Upper lobe of left lung (tissue), 6 donors: Measurements from ENCODE around the gene PFKP. TPM values are rescaled to one million over a fixed set of nuclear protein-coding genes. Genes with fewer than 3 reads are reported as not detected.

Experiments used
- ATAC-seq, 2 donors: fragments of 200-7000 bp; cut with Tn5 transposase; one replicate each; pipeline ENCODE4 v1.9.1; 2022; ENCODE audit warnings: mild to moderate bottlenecking in 2 of 2, moderate library complexity in 2 of 2; ENCODE audit not compliant: low FRiP score in 2 of 2
- DNase-seq, 2 donors: peaks; one replicate each; pipeline ENCODE4 v3.0.0-alpha.2; 2019 to 2020
- H3K27ac ChIP-seq, 4 donors: fragments of 200-600 bp; sonication (generic); one replicate each; pipeline ENCODE4 v1.5.1; 2016 to 2019
- H3K27me3 ChIP-seq, 4 donors: fragments of 200-600 bp; sonication (generic); one replicate each; pipeline ENCODE4 v1.5.1; 2017 to 2019
- H3K36me3 ChIP-seq, 4 donors: fragments of 200-600 bp; sonication (generic); one replicate each; pipeline ENCODE4 v1.5.1; 2016 to 2019
- H3K4me1 ChIP-seq, 4 donors: fragments of 200-600 bp; sonication (generic); one replicate each; pipeline ENCODE4 v1.5.1; 2018 to 2019
- H3K4me3 ChIP-seq, 4 donors: fragments of 200-600 bp; sonication (generic); one replicate each; pipeline ENCODE4 v1.5.1; 2017 to 2019; ENCODE audit warnings: mild to moderate bottlenecking in 2 of 4, moderate library complexity in 1 of 4
- H3K9me3 ChIP-seq, 4 donors: fragments of 200-600 bp; sonication (generic); one replicate each; pipeline ENCODE4 v1.5.1; 2018 to 2019
- EP300 ChIP-seq, 4 donors: sonication (generic); formaldehyde crosslinking; IDR thresholded peaks; one replicate each; pipeline ENCODE4 v1.5.1; 2017; ENCODE audit warnings: antibody characterized with exemption in 4 of 4, control low read depth in 2 of 4
- POLR2A ChIP-seq, 4 donors: fragments of 450-650 bp; IDR thresholded peaks; one replicate each; pipeline ENCODE4 v1.5.1; 2016 to 2017; ENCODE audit warnings: antibody characterized with exemption in 4 of 4, mild to moderate bottlenecking in 2 of 4
- POLR2AphosphoS5 ChIP-seq, 2 donors: sonication (generic); formaldehyde crosslinking; IDR thresholded peaks; one replicate each; pipeline ENCODE4 v1.5.1; 2017; ENCODE audit warnings: antibody characterized with exemption in 2 of 2
- WGBS, 2 donors: methylation state at CpG; one replicate each; pipeline ENCODE4 v1.1.5; 2017 to 2018; 5-methylcytosine and 5-hydroxymethylcytosine counted together
- total RNA-seq, 6 donors: library from RNA; depleted of rRNA in 4 of 6; stranded (reverse); fragments of >200 nt in 4 of 6; gene quantifications; one replicate each; pipeline versions ENCODE4 v1.1.0 to v1.2.1, GENCODE V29; 2016 to 2021
- TF ChIP-seq, protein P1 (sequence below), 6 experiments: fragments of 450-650 bp in 4 of 6; fragments of 200-600 bp in 2 of 6; sonication (generic) in 2 of 6; IDR thresholded peaks; one replicate each; pipeline ENCODE4 v1.5.1; 2016 to 2019; ENCODE audit warnings: antibody characterized with exemption in 6 of 6
- donor health status: DM: no; HTN: no; CAD: no; lungs with moderate emphysema.
- donor health status: DM: no; HTN: yes; CAD: no; lungs with severe emphysema.

Gene PFKP
- 10 to 100 TPM; 18.9 to 42.1 (median 30.8) TPM for total RNA-seq

GRCh38 chr10:3067118-3067858 lies at the start of gene PFKP:
PFKP (plus strand) TSS chr10:3067548; CDS start chr10:3067596, 48 bp downstream.
- H3K9me3 ChIP-seq = no peaks in the 10 kb centered on the region
- peaks cover 19 to 36% (median 24%) of the 10 kb centered on the region in 4 donors for H3K4me1 ChIP-seq
- H3K36me3 ChIP-seq = no peaks in the 10 kb centered on the region
- TF ChIP-seq EP300 (IDR thresholded peaks at IDR 0.05) (no peak), POLR2AphosphoS5 (IDR thresholded peaks at IDR 0.05) (peak in 1 of 2 donors; percentile 35), POLR2A (IDR thresholded peaks at IDR 0.05) (peak in 2 of 4 donors; percentile 19 to 61)
- TF ChIP-seq, protein P1, sequence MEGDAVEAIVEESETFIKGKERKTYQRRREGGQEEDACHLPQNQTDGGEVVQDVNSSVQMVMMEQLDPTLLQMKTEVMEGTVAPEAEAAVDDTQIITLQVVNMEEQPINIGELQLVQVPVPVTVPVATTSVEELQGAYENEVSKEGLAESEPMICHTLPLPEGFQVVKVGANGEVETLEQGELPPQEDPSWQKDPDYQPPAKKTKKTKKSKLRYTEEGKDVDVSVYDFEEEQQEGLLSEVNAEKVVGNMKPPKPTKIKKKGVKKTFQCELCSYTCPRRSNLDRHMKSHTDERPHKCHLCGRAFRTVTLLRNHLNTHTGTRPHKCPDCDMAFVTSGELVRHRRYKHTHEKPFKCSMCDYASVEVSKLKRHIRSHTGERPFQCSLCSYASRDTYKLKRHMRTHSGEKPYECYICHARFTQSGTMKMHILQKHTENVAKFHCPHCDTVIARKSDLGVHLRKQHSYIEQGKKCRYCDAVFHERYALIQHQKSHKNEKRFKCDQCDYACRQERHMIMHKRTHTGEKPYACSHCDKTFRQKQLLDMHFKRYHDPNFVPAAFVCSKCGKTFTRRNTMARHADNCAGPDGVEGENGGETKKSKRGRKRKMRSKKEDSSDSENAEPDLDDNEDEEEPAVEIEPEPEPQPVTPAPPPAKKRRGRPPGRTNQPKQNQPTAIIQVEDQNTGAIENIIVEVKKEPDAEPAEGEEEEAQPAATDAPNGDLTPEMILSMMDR (IDR thresholded peaks at IDR 0.05) = no peak
- peak within 1 kb of the TSS in 2 of 4 donors; percentile 56 to 60 for H3K27ac ChIP-seq
- 0 to 1% methylated on average over 9 to 25 of the region's 86 CpGs for WGBS, 2 donors
- H3K27me3 ChIP-seq = peaks cover 0 to 25% (median 9%) of the 10 kb centered on the region in 4 donors
- DNase-seq = peak in 1 of 2 donors; percentile 91
- H3K4me3 ChIP-seq = peak within 1 kb of the TSS; percentile 58 to 86 (median 66)
- peak in 1 of 2 donors; percentile 65 for ATAC-seq

DNA sequence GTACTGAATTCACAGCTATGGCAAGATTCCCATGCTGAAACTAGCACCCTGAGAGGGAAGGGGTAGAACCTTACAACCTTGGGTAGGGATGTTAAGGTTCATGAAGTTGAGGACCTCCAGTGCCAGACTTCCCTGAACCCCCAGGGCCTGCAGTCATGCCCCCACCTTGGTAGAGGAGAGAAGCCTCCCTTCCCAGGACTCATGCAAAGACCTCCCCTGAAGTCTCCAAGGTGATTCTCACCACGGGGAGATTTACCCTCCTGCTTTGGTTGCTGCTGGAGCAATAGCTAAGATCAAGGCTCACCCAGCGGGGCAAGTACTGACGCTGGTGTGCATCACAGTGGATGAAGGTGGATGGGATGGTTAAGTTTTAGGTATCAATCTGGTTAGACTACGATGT lies 49.1 kb upstream of the PFKP start:
- Histone ChIP-seq H3K4me1 (no peaks in the 10 kb centered on the region), H3K36me3 (no peaks in the 10 kb centered on the region), H3K27me3 (no peaks in the 10 kb centered on the region), H3K27ac (no peak overlapping the region), H3K4me3 (no peak overlapping the region), H3K9me3 (no peaks in the 10 kb centered on the region)
- WGBS, 2 donors = 92 to 94% methylated on average over 4 of the region's 4 CpGs
- ATAC-seq (no peak), DNase-seq (no peak)
- TF ChIP-seq, protein P1 (IDR thresholded peaks at IDR 0.05) = no peak
- TF ChIP-seq EP300 (IDR thresholded peaks at IDR 0.05) = no peak
- no peak for TF ChIP-seq POLR2A (IDR thresholded peaks at IDR 0.05)
- no peak for TF ChIP-seq POLR2AphosphoS5 (IDR thresholded peaks at IDR 0.05)

GRCh38 chr10:3020311-3020710 lies 47.0 kb upstream of the PFKP start:
- DNase-seq = peak in 1 of 2 donors; percentile 48
- H3K27ac ChIP-seq = no peak overlapping the region
- no peaks in the 10 kb centered on the region for H3K36me3 ChIP-seq
- no peaks in the 10 kb centered on the region for H3K9me3 ChIP-seq
- TF ChIP-seq EP300 (IDR thresholded peaks at IDR 0.05) (no peak), POLR2A (IDR thresholded peaks at IDR 0.05) (no peak), POLR2AphosphoS5 (IDR thresholded peaks at IDR 0.05) (no peak)
- TF ChIP-seq, protein P1 (IDR thresholded peaks at IDR 0.05) = no peak
- no peak overlapping the region for H3K4me3 ChIP-seq
- H3K4me1 ChIP-seq = no peaks in the 10 kb centered on the region
- no peaks in the 10 kb centered on the region for H3K27me3 ChIP-seq
- peak in 1 of 2 donors; percentile 11 for ATAC-seq
- 94% methylated on average over 15 of the region's 15 CpGs for WGBS, 2 donors

DNA sequence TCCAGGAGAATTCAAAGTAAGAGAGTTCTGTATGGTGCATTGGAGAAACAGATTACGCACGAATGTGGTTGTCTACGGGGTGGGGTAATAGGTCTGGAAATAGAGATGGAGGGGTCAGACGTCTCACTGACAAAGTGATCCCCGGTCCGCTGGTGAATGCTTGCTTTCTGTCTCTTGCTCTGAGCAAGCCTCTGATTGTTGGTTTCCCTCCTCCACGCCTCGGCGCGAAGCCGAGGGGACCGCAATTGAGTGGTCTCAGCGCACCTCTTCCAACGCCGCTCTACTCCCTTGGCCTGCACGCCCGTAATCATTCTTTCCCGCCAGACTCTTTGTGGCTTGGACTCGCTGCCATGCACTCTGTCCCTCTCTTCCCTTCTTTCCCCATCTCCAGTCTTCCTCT lies 46.5 kb upstream of the PFKP start:
- Histone ChIP-seq H3K4me3 (no peak overlapping the region), H3K27ac (no peak overlapping the region), H3K4me1 (no peaks in the 10 kb centered on the region), H3K9me3 (no peaks in the 10 kb centered on the region), H3K27me3 (no peaks in the 10 kb centered on the region), H3K36me3 (no peaks in the 10 kb centered on the region)
- ATAC-seq (no peak), DNase-seq (peak in 1 of 2 donors; percentile 53)
- 92 to 95% methylated on average over 19 of the region's 19 CpGs for WGBS, 2 donors
- TF ChIP-seq POLR2A (IDR thresholded peaks at IDR 0.05) (no peak), POLR2AphosphoS5 (IDR thresholded peaks at IDR 0.05) (no peak)
- TF ChIP-seq, protein P1 (IDR thresholded peaks at IDR 0.05) = no peak

GRCh38 chr10:3022027-3022426 lies 45.3 kb upstream of the PFKP start:
- TF ChIP-seq POLR2AphosphoS5 (IDR thresholded peaks at IDR 0.05) = no peak
- TF ChIP-seq, protein P1 (IDR thresholded peaks at IDR 0.05) = no peak
- no peak for TF ChIP-seq EP300 (IDR thresholded peaks at IDR 0.05)
- TF ChIP-seq POLR2A (IDR thresholded peaks at IDR 0.05) = no peak
- no peaks in the 10 kb centered on the region for H3K27me3 ChIP-seq
- ATAC-seq (no peak), DNase-seq (no peak)
- H3K4me3 ChIP-seq = no peak overlapping the region
- 49 to 66% methylated on average over 3 of the region's 3 CpGs for WGBS, 2 donors
- no peaks in the 10 kb centered on the region for H3K4me1 ChIP-seq
- H3K9me3 ChIP-seq = no peaks in the 10 kb centered on the region
- no peaks in the 10 kb centered on the region for H3K36me3 ChIP-seq
- no peak overlapping the region for H3K27ac ChIP-seq
